Activated CD4-positive, alpha-beta T cell treated with anti-CD3 and anti-CD28 coated beads, Interleukin-2, Interleukin-6, amounts not matched to agents 100 ng/mL and 50 ng/mL, durations not matched to agents 16 hours and 8 hours (primary cell): ENCODE results near the gene APOA4.

Experiments
- DNase-seq: peaks from one replicate; pipeline ENCODE4 v3.0.0-alpha.2; 2020

Gene APOA4

GRCh38 chr11:116773203-116774097 lies 49.7 kb downstream of the APOA4 start:
- DNase-seq: peak; percentile 51

- DNase-seq: peak; percentile 95
These were observed 50.5 kb downstream of the APOA4 start, which contains the start of gene BUD13 for GRCh38 chr11:116772443-116773202. Gene BUD13, minus strand, starts transcription at chr11:116772987. Its CDS starts 23 bp downstream, at chr11:116772964.

- DNase-seq: no peak
These were observed 51.2 kb downstream of the APOA4 start for GRCh38 chr11:116771935-116772334.
